Measurements from ENCODE around the gene HERPUD1.

The HERPUD1 gene

GRCh38 chr16:56941092-56941491 lies 9.2 kb downstream of the HERPUD1 start:
- no peak for DNase-seq
- Histone ChIP-seq H3K36me3 (peaks cover 92 to 97% (median 96%) of the 10 kb centered on the region in 3 donors), H3K4me3 (no peak overlapping the region), H3K4me1 (peaks cover 3 to 34% (median 10%) of the 10 kb centered on the region in 4 donors), H3K9me3 (no peaks in the 10 kb centered on the region), H3K27me3 (no peaks in the 10 kb centered on the region), H3K27ac (no peak overlapping the region)
- no peak for TF ChIP-seq CTCF (IDR thresholded peaks at IDR 0.05)
- intact Hi-C loops (cut with DNase I; ENCODE audit: low total_unique reads): no loop called here

GRCh38 chr16:56941856-56942331 lies 10.0 kb downstream of the HERPUD1 start:
- TF ChIP-seq CTCF (IDR thresholded peaks at IDR 0.05): no peak
- Histone ChIP-seq H3K27ac (no peak overlapping the region), H3K4me3 (no peak overlapping the region), H3K4me1 (peaks cover 3 to 34% (median 9%) of the 10 kb centered on the region in 4 donors), H3K9me3 (no peaks in the 10 kb centered on the region), H3K36me3 (peaks cover 84 to 97% (median 95%) of the 10 kb centered on the region in 3 donors), H3K27me3 (no peaks in the 10 kb centered on the region)
- DNase-seq: peak in 1 of 2 donors; percentile 35
- intact Hi-C loops (cut with DNase I; ENCODE audit: low total_unique reads): no loop called here

- intact Hi-C loops (cut with DNase I; ENCODE audit: low total_unique reads): no loop called here
- H3K36me3 ChIP-seq: peaks cover 64 to 90% (median 75%) of the 10 kb centered on the region in 3 donors
Observed at GRCh38 chr16:56943761-56944375, 11.9 kb downstream of the HERPUD1 start.

GRCh38 chr16:56944954-56945839 lies 13.3 kb downstream of the HERPUD1 start:
- no peak overlapping the region for H3K4me3 ChIP-seq
- intact Hi-C loops (cut with DNase I; ENCODE audit: low total_unique reads): no loop called here
- peaks cover 51 to 82% (median 62%) of the 10 kb centered on the region in 3 donors for H3K36me3 ChIP-seq
- no peak for TF ChIP-seq CTCF (IDR thresholded peaks at IDR 0.05)
- peak overlapping the region; percentile 26 to 28 for H3K27ac ChIP-seq
- no peaks in the 10 kb centered on the region for H3K27me3 ChIP-seq
- H3K4me1 ChIP-seq: peaks cover 3 to 26% (median 9%) of the 10 kb centered on the region in 4 donors
- no peaks in the 10 kb centered on the region for H3K9me3 ChIP-seq
- peak in 1 of 2 donors; percentile 51 for DNase-seq

More at GRCh38 chr16:56943761-56944375, 11.9 kb downstream of the HERPUD1 start:
- Histone ChIP-seq H3K4me1 (peaks cover 3 to 26% (median 9%) of the 10 kb centered on the region in 4 donors), H3K9me3 (no peaks in the 10 kb centered on the region), H3K27ac (no peak overlapping the region), H3K4me3 (no peak overlapping the region), H3K27me3 (no peaks in the 10 kb centered on the region)
- DNase-seq: peak in 1 of 2 donors; percentile 31
- no peak for TF ChIP-seq CTCF (IDR thresholded peaks at IDR 0.05)

GRCh38 chr16:56945847-56946527 lies 14.0 kb downstream of the HERPUD1 start:
- Histone ChIP-seq H3K27ac (peak overlapping the region; percentile 26 to 28), H3K36me3 (peaks cover 43 to 74% (median 54%) of the 10 kb centered on the region in 3 donors), H3K4me3 (no peak overlapping the region), H3K27me3 (no peaks in the 10 kb centered on the region), H3K4me1 (peaks cover 3 to 26% (median 9%) of the 10 kb centered on the region in 4 donors), H3K9me3 (no peaks in the 10 kb centered on the region)
- TF ChIP-seq CTCF (IDR thresholded peaks at IDR 0.05): no peak
- intact Hi-C loops (cut with DNase I; ENCODE audit: low total_unique reads): no loop called here
- DNase-seq: peak in 1 of 2 donors; percentile 49
